Measurements from ENCODE around the gene MAPK8IP3.

MAPK8IP3 gene

DNA sequence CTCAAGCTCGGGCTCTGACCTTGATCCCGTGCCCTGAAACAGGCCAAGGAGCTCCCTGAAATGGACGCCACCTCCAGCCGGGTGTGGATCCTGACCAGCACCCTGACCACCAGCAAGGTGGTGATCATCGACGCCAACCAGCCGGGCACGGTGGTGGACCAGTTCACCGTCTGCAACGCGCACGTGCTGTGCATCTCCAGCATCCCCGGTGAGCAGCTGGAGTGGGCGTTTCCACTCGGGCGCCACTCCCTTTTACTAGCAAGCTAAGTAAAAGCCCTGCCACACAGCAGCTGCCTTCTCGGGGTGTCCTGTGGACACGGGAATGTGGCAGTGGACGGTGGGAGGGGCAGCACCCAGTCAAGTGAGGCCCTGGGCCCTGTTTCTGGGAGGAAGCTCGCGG is 59.0 kb downstream of the MAPK8IP3 start:
- DNase-seq = no peak

DNA sequence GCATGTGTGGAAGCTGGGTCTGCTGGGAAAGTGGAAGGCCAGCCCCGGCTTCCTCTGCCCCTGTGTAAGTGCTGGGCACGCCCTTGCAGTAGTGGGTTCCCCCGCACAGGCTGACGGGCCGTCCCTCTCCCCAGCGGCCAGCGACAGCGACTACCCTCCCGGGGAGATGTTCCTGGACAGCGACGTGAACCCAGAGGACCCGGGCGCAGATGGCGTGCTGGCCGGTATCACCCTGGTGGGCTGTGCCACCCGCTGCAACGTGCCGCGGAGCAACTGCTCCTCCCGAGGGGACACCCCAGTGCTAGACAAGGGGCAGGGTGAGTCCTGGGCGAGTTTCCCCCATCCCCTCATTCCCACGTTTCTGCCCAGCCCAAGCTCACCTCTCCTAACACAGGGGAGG is 59.8 kb downstream of the MAPK8IP3 start:
- DNase-seq = no peak

DNA sequence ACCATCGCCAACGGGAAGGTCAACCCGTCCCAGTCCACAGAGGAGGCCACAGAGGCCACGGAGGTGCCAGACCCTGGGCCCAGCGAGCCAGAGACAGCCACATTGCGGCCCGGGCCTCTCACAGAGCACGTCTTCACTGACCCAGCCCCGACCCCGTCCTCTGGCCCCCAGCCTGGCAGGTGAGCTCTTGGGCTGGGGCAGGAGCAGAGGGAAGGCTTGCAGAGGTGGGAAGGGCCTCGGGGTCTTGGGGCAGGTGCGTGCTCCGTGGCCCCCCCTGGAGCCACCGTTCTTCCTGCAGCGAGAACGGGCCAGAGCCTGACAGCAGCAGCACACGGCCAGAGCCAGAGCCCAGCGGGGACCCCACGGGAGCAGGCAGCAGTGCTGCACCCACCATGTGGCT is 60.2 kb downstream of the MAPK8IP3 start:
- DNase-seq = no peak

DNA sequence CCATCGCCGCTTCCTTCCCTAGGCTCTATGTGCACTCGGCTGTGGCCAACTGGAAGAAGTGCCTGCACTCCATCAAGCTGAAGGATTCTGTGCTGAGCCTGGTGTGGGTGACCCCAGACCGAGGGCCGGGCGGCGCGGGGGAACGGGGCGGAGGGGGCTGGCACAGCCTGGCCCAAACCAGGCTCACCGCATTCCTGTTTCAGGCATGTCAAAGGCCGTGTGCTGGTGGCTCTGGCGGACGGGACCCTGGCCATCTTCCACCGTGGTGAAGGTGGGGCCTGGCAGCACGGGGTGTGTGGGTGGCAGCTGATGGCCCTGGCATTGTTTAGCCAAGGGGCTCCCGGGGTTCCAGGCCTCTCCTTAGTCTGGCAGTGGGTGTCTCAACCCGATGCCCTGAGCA is 60.7 kb downstream of the MAPK8IP3 start:
- DNase-seq = no peak

DNA sequence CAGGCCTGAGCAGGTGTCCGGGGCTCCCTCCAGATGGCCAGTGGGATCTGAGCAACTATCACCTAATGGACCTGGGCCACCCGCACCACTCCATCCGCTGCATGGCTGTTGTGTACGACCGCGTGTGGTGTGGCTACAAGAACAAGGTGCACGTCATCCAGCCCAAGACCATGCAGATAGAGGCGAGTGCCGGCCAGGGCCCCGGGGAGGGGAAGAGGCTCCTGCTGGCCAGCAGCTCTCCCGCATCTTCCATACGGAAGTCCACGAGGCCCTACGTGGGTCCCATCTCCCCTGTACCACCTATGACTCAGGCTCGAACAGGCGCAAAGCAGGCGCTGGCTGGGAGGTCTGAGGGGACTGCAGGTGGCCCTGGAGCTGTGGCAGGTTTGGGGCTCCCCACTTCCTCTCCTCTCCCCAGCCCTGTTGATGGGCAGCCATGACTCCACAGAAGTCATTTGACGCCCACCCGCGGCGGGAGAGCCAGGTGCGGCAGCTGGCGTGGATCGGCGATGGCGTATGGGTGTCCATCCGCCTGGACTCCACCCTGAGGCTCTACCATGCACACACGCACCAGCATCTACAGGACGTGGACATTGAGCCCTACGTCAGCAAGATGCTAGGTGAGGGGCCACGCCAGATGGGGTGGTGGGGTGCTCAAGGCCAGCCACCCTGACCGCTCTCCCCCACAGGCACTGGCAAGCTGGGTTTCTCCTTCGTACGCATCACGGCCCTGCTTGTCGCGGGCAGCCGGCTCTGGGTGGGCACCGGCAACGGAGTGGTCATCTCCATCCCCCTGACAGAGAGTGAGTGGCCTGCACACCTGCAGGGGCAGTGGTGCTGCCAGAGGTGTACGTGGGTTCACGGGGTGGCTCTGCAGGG is 61.4 kb downstream of the MAPK8IP3 start:
- no peak for DNase-seq

DNA sequence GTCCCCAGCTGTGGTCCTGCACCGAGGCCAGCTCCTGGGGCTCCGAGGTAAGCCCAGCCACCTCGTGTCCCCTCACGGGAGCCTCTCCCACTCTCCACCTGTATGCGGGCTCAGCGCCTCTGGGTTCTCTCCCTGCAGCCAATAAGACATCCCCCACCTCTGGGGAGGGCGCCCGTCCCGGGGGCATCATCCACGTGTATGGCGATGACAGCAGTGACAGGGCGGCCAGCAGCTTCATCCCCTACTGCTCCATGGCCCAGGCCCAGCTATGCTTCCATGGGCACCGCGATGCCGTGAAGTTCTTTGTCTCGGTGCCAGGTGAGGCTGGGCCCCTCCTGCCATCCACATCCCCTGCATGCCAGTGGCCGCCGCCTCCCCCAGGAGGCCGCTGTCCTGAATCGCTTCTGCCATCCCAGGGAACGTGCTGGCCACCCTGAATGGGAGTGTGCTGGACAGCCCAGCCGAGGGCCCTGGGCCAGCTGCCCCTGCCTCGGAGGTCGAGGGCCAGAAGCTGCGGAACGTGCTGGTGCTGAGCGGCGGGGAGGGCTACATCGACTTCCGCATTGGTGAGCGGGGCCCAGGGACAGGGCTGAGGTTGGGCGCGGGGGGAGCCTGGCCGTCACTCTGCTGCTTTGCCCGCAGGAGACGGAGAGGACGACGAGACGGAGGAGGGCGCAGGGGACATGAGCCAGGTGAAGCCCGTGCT is 62.2 kb downstream of the MAPK8IP3 start:
- DNase-seq = no peak

DNA sequence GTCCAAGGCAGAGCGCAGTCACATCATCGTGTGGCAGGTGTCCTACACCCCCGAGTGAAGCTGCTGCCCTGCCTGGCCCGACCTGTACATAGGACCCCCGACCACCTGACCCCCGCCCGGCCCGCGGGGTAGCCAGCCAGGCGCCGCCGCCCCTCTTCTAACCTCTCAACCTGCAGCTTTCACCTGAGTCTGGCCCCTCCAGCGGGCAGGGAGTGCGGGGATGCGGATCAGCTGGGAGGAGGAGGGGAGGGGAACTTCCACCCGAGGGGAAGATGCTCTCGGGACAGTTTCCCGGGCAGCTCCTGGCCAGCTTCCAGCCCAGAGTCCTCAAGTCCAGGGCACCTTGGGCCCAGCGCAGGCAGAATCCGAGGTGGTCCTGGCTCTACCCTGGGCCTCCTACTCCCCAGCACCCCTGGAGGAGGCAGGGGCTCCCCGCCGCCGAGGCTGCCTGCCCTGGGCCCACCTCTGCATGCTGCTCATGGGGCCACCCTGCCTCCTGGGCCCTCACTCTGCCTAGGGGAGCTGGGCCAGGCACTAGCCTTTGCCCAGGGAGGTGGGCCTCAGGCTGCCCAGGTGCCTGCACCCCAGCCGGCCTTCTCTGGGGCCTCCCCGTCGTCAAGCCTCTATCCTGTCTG is 62.9 kb downstream of the MAPK8IP3 start:
- no peak for DNase-seq

DNA sequence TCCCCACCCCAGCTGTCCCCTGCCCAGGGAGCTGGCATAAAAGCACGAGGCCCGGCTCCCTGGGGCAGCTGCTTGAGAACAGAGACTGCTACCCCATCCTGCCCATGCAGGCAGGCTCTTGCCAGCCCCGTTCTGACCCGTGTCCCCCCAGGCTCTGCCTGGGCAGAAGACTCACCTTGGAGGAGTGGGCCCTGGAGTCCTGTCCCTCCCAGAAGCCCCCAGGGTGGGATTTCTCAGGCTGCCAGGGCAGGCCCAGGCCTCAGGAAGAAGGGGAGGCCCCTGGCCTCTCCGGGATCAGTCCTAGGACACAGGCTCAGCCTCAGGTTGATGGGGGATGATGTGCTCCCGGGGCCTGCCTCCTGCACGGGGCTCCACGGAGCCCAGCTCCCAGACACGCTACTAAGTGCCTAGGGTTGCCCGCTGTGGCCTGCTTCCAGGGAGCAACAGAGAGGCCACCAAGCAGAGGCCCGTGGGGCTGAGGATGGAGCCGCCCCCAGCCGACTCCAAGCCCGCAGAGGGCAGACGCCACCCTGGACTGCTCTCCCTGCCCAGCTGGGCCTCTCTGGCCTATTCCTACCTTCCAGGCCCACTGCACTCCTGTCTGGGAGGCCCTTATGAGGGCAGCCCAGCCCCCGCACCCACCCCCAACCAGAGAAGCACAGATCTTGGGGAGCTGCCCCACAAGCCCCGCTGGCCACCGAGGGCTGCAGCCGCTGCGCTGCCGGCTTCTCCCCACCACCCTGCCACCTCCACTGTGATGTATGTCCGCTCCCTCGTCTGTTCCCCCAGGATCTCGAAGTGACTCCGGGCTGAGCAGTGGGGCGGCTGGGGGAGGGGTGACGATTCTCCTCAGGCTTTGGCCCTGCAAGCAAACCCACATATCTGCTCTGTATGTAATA is 63.7 kb downstream of the MAPK8IP3 start:
- DNase-seq = no peak

DNA sequence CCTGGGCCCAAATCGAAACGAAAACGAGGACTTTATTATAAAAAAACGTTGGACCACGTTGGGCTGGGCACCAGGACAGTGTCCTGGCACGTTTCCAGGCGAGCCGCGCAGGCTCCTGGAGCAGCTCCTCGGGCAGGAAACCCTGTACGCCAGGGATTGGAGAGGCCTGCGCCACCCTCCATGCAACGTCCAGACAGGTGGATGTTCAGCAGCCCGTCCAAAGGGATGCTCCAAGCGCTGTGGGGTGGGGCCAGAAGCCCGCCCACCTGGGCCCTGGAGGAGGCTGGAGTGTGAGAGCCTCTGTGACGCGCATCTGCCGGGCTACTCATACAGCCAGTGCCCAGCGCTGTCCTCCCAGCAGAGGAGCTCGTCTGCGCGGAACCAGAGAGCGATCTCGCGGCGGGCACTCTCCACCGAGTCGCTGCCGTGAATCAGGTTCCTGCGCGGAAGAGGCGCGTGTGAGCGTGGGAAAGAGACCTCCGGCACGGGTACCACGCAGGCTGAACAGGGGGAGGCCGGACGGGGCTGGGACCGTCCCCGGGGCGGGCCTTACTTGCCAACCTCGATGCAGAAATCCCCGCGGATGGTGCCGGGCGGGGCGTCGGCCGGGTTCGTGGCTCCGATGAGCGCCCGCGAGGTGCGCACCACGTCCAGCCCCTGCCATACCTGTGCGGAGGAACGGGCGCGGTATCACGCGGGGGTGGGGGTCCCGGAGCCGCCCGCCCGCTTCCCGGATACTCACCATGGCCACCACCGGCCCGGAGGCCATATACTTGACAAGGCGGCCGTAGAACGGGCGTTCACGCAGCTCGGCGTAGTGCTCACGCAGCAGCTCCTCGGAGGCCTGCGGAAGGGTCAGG is 64.6 kb downstream of the MAPK8IP3 start:
- DNase-seq = peak; percentile 64

DNA sequence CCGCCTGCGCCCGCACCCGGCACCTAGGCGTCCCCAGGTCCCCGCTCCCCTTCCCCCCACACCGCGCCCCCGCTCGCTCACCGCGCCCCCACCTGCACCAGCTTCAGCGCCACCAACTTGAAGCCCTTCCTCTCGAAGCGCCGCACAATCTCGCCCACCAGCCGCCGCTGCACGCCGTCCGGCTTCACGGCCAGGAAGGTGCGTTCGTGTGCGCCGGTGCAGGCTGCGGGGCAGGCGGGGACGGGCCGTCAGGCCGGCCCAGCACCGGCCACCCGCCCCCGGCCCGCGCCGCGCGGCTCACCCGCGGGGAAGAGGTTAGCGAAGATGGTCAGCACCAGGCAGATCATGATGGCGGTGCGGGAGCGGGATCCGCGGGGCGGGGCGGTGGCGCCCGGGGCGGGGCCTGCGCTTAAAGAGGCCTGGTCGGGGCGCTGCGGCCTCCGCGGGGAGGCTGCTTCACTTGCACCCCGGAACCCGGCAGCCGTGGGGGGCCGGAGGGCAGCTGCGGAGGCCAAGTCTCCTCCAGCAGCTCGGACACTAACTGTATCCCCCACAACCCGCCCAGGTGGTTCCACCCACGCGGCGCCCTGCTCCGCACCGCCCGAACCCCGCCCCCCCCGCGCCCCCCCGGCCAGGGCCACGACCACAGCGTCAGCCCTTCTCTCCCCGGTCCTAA is 65.3 kb downstream of the MAPK8IP3 start, which contains the start of gene NME3:
Gene NME3, minus strand, starts transcription at position 356 of the 676 bp plus-strand sequence. Its CDS starts 9 bp downstream, at position 347.
- peak; percentile 86 for DNase-seq

DNA sequence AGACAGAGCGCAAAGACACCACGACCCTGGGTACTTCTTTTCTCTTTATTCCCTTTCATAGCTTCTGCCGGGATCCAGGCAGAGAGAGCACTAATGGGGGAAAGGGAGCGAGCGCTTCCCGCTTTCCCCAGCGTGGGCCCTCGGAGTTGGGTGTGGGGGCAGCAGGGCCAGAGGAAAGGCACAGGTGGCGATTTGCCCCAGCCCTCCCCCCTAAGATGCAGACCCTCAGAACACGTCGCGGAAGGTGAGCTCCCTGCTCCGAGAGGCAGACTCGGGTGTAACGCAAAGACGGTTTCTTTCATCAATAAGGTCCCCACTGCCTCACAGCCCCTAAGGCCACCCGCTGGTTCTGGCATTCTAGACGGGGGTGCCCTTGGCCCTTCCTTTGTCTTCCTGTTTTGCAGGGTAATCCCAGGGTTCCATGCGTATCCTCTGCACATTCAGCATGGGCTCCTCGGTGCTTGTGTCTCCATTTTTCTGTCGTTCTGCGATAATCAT is 65.9 kb downstream of the MAPK8IP3 start:
- no peak for DNase-seq

DNA sequence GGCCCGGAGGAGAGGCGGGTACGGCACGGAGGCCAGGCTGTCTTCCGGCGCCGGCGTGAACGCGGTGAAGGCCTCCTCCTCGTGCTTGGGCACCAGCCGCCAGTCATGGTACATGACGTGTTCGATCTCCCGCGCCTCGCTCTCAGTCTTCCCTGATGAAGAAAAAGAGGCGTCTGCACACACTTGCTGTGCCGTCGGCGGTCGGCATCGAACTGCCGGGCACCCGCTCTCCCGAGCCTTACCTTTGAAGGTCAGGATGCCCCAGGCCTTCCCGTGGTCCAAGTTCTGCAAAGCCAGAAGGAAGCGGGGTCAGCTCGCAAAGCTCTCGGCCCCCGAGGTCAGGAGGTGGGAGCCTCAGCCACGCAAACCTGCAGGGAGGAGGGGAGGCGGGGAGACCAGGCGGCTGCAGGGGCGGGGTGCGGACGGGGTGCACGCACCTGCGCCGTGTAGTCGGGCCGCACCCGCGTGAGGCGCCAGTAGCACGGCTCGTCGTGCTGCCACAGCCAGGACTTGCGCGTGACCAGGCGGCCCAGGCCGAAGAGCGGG is 66.4 kb downstream of the MAPK8IP3 start, which contains the start of gene EME2:
Gene EME2, plus strand, starts transcription at position 449 of the 546 bp plus-strand sequence. CDS start 418 bp downstream, outside the sequence.
- DNase-seq = peak; percentile 61

DNA sequence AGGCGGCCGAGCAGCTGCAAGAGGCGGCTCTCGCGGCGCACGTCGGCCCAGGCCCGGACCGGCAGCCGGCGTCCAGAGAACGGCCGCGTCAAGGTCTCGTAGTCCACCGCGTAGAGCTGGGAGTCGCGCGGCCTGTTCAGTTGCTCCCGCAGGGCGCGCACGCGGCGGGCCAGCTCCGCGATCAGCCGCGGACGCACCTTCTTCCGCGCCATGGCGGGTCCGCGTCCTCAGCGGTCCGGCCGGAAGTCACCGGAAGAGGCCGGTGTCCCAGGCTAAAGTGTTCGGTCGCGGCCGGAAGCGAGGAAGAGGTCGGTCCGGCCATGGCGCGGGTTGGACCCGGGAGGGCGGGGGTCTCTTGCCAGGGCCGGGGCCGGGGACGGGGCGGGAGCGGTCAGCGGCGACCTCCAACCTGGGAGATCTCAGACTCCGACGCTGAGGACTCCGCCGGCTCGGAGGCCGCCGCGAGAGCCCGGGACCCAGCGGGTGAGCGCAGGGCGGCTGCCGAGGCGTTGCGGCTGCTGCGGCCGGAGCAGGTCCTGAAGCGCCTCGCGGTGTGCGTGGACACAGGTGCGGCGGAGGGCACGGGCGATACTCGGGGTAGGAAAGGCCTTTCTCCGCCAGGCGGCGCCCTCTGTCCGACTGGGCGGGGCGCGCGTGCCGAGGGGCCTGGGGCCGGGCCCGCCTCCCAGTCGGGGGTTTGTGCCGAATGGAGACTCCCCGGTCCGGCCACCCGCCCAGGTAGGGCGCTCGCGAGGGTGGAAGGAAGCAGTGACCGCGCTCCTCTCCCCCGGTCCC is 67.1 kb downstream of the MAPK8IP3 start, which contains the start of gene MRPS34:
Gene MRPS34, minus strand, starts transcription at position 227 of the 795 bp plus-strand sequence. Its CDS starts 15 bp downstream, at position 212.
- peak; percentile 86 for DNase-seq

DNA sequence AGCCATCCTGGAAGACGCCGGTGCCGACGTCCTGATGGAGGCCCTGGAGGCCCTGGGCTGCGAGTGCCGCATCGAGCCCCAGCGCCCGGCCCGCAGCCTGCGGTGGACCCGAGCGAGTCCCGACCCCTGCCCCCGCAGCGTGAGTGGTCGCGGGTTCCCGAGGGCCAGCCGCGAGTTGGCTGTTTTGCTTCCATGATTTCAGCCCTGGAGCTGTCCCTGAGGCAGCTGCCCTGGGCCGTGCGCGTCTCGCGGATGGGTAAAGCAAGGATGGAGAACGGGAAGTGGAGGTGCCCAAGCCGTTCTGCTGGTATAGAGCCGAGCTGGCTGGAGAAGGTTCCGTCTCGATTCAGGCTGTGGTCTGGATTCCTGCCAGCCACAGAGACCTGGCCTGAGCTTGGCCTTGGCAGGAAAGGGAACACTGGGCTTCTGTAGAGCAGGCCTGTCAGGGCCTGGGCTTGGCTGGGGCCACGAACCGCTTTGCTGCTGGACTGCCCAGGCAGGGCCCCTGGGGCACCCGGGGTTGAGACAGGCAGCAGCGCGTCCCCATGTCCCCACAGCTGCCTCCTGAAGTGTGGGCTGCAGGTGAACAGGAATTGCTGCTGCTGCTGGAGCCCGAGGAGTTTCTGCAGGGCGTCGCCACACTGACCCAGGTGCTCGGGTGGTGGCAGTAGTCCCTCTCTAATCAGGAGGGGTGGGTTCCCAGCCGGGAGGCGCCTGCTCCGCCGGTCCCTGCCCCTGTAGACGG is 67.9 kb downstream of the MAPK8IP3 start:
- DNase-seq = no peak

DNA sequence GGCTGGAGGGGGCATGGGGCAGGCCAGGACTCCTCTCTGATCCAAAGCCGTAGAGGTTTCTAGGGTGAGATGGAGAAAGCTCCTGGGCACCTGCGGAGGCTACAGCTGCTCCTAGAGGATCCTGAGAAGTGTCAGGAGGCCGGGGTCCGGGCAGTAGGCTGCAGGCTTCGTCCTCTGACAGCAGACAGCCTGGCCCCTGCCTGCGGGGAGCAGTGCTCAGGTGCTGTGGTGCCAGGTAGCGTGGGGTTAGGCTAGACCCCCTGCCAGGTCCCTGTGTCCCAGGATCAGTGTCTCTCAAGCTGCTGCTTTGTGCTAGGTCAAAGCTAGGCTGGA is 68.4 kb downstream of the MAPK8IP3 start:
- no peak for DNase-seq

DNA sequence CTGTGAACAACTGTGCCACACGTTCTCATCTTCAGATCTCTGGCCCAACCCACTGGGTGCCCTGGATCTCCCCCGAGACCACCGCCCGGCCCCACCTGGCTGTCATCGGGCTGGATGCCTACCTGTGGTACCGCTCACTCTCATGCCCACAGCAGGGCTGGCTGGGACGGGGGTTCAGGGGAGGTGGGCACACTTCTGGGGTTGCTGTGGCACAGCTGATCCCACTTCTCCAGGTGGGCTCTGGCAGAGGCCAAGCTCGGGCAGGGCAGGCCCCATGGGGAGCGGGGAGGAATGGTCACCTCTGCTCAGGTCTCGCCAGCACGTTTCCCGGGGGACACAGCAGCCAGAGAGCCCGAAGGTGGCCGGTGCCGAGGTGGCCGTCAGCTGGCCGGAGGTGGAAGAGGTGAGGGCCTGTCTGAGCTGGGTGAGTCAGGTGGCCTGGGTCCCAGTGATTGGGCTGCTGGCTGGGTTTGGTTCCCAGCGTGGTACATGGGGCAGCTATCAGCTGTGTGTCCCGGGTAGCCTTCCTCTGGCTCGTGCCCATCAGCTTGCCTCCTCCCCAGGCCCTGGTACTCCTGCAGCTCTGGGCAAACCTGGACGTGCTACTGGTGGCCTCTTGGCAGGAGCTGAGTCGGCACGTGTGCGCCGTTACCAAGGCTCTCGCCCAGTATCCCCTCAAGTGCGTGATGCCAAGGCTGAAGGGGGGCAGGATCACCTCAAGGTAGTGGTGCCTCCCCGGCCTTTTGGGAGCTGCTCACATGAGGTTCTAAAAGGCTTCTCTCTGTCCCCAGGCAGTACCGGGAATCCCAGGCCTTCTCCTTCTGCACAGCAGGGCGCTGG is 69.2 kb downstream of the MAPK8IP3 start:
- no peak for DNase-seq

DNA sequence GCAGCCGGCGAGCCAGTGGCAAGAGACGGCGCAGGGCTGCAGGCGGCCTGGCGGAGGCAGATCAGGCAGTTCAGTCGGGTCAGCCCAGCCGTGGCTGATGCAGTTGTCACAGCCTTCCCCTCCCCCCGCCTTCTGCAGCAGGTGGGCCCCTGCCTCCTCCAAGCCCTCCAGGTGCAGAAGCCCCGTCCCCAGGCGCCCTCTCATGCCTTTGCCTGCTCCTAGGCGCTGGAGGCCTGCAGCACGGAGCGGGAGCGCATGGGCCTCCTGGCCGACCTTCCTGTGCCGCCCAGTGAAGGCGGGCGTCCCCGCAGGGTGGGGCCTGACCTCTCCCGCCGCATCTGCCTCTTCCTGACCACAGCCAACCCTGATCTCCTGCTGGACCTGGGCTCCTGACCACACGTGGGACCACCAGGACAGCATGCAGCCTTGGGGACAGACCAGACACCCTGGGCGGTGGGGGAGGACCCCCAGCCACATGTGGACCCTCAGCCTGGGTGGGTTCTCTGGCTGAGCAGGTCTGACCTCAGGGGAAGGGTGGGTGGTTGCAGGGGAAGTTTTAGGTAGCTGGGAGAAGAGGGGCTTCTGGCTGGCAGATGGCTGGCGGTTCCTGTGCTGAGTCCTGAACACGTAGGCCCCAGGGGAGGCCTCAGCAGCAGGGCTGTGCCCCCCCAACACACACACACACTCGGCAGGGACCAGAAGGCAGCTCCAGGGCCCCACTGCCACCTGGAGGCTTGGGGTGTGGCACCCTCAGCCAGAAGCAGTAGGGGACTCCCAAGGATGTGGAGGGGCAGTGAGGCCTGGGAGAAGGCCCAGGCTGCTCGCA is 70.1 kb downstream of the MAPK8IP3 start:
- DNase-seq = no peak
